Right lung (tissue), 5 donors: ENCODE measurements around the gene C17orf113. TPM values are rescaled to one million over a fixed set of nuclear protein-coding genes. Genes with fewer than 3 reads are reported as not detected.

Experiments
- polyA plus RNA-seq, 5 donors: library from polyadenylated mRNA; unstranded; fragments of 120-200 nt; gene quantifications; one replicate each; pipeline versions ENCODE4 v1.2.1 to v1.2.3, GENCODE V29; 2013; ENCODE audit warnings: inconsistent platforms in 1 of 5, low replicate concordance in 1 of 5; ENCODE audit not compliant: insufficient read length in 5 of 5, insufficient read depth in 1 of 5

C17orf113 gene
- polyA plus RNA-seq, 5 donors: 3.6 to 5.0 (median 4.6) TPM

Other genes with a start within 250 kb of the C17orf113 start
- gene P3H4, start 238.7 kb downstream of the C17orf113 start, polyA plus RNA-seq: 10 to 100 TPM; 23.9 to 46.8 (median 32.1) TPM
- 100 to 1,000 TPM; 108 to 162 (median 140) TPM for gene FKBP10, start 237.6 kb downstream of the C17orf113 start, polyA plus RNA-seq
- 100 to 1,000 TPM in 3 of 5 donors, 10 to 100 TPM in 2; 86.8 to 105 (median 103) TPM for gene NT5C3B, start 214.4 kb downstream of the C17orf113 start, polyA plus RNA-seq
- under 1 TPM in 4 of 5 donors, not detected in 1; 0.14 to 0.28 (median 0.24) TPM for gene KLHL10, start 212.8 kb downstream of the C17orf113 start, polyA plus RNA-seq
- 10 to 100 TPM in 1 of 5 donors, 1 to 10 TPM in 4; 6.2 to 10.7 (median 9.4) TPM for gene KLHL11, start 185.2 kb downstream of the C17orf113 start, polyA plus RNA-seq
- gene ACLY, start 131.7 kb downstream of the C17orf113 start, polyA plus RNA-seq: 10 to 100 TPM; 69.8 to 87.7 (median 72.1) TPM
- 1 to 10 TPM; 3.8 to 8.8 (median 6.0) TPM for gene ODAD4, start 120.0 kb downstream of the C17orf113 start, polyA plus RNA-seq
- gene CNP, start 83.8 kb downstream of the C17orf113 start, polyA plus RNA-seq: 10 to 100 TPM; 49.6 to 78.5 (median 55.9) TPM
- 100 to 1,000 TPM; 121 to 167 (median 149) TPM for gene DNAJC7, start 33.2 kb downstream of the C17orf113 start, polyA plus RNA-seq
- gene NKIRAS2, start 30.5 kb downstream of the C17orf113 start, polyA plus RNA-seq: 10 to 100 TPM; 37.6 to 56.9 (median 42.2) TPM
- 1 to 10 TPM; 2.6 to 3.9 (median 3.0) TPM for gene ZNF385C, start 47.9 kb upstream of the C17orf113 start, polyA plus RNA-seq
- 10 to 100 TPM; 13.9 to 20.1 (median 18.8) TPM for gene DHX58, start 62.1 kb upstream of the C17orf113 start, polyA plus RNA-seq
- gene KAT2A, start 70.8 kb upstream of the C17orf113 start, polyA plus RNA-seq: 10 to 100 TPM; 51.3 to 73.7 (median 67.3) TPM
- gene HSPB9, start 72.2 kb upstream of the C17orf113 start, polyA plus RNA-seq: under 1 TPM; 0.29 to 0.60 (median 0.43) TPM
- 100 to 1,000 TPM in 3 of 5 donors, 10 to 100 TPM in 2; 93.3 to 131 (median 102) TPM for gene RAB5C, start 104.4 kb upstream of the C17orf113 start, polyA plus RNA-seq
- gene KCNH4, start 130.5 kb upstream of the C17orf113 start, polyA plus RNA-seq: under 1 TPM in 2 of 5 donors, not detected in 3; 0.04 to 0.07 TPM
- not detected for gene HCRT, start 134.9 kb upstream of the C17orf113 start, polyA plus RNA-seq
- gene GHDC, start 143.9 kb upstream of the C17orf113 start, polyA plus RNA-seq: 10 to 100 TPM; 11.6 to 21.7 (median 19.9) TPM
- 10 to 100 TPM; 49.8 to 60.2 (median 50.4) TPM for gene STAT5B, start 225.8 kb upstream of the C17orf113 start, polyA plus RNA-seq
- 10 to 100 TPM in 3 of 5 donors, 1 to 10 TPM in 2; 6.9 to 13.7 (median 10.4) TPM for gene STAT5A, start 237.9 kb upstream of the C17orf113 start, polyA plus RNA-seq